ENCODE measurements around the gene LGALS3. TPM values are rescaled to one million over a fixed set of nuclear protein-coding genes. Genes with fewer than 3 reads are reported as not detected.

LGALS3 gene
- total and polyA plus RNA-seq, 3 donors from 2014 or later: 169 to 274 (median 224) TPM

- 86 to 89% methylated on average over 3 of the region's 3 CpGs for WGBS, 2 donors
- no peaks in the 10 kb centered on the region for H3K27me3 ChIP-seq
- peaks cover 31% of the 10 kb centered on the region for H3K4me1 ChIP-seq
- H3K9me3 ChIP-seq: no peaks in the 10 kb centered on the region
- intact Hi-C loops (cut with DNase I; ENCODE audit: low total_unique reads): no loop called here
- H3K36me3 ChIP-seq (ENCODE audit: low read depth, missing control alignments): no peaks in the 10 kb centered on the region
- H3K27ac ChIP-seq: no peak overlapping the region
- TF ChIP-seq CTCF (IDR thresholded peaks at IDR 0.05): no peak
- no peak for TF ChIP-seq POLR2A (IDR thresholded peaks at IDR 0.05)
- DNase-seq: no peak
- H3K4me3 ChIP-seq: no peak overlapping the region
Observed at GRCh38 chr14:55125403-55125802, 3.6 kb upstream of the LGALS3 start.

- Histone ChIP-seq H3K27ac (peak overlapping the region in 1 of 2 donors; percentile 24), H3K27me3 (no peaks in the 10 kb centered on the region), H3K9me3 (no peaks in the 10 kb centered on the region), H3K4me1 (peaks cover 26% of the 10 kb centered on the region), H3K4me3 (no peak overlapping the region), H3K36me3 (ENCODE audit: low read depth, missing control alignments) (no peaks in the 10 kb centered on the region)
- no peak for TF ChIP-seq POLR2A (IDR thresholded peaks at IDR 0.05)
- no peak for TF ChIP-seq CTCF (IDR thresholded peaks at IDR 0.05)
- no peak for DNase-seq
- 47 to 64% methylated on average over 3 of the region's 3 CpGs for WGBS, 2 donors
- intact Hi-C loops (cut with DNase I; ENCODE audit: low total_unique reads): no loop called here
Observed at GRCh38 chr14:55126034-55126433, 3.0 kb upstream of the LGALS3 start.

- Histone ChIP-seq H3K4me1 (peaks cover 27% of the 10 kb centered on the region), H3K27me3 (no peaks in the 10 kb centered on the region), H3K9me3 (no peaks in the 10 kb centered on the region), H3K27ac (no peak overlapping the region), H3K4me3 (no peak overlapping the region), H3K36me3 (ENCODE audit: low read depth, missing control alignments) (no peaks in the 10 kb centered on the region)
- TF ChIP-seq CTCF (IDR thresholded peaks at IDR 0.05) (no peak), POLR2A (IDR thresholded peaks at IDR 0.05) (no peak)
- 61 to 71% methylated on average over 5 of the region's 5 CpGs for WGBS, 2 donors
- intact Hi-C loops (cut with DNase I; ENCODE audit: low total_unique reads): no loop called here
- DNase-seq: no peak
Observed at GRCh38 chr14:55126932-55127459, 2.1 kb upstream of the LGALS3 start.

GRCh38 chr14:55127460-55127951, 1.5 kb upstream of the LGALS3 start:
- TF ChIP-seq POLR2A (IDR thresholded peaks at IDR 0.05) (no peak), CTCF (IDR thresholded peaks at IDR 0.05) (no peak)
- 75 to 87% methylated on average over 2 of the region's 2 CpGs for WGBS, 2 donors
- intact Hi-C loops (cut with DNase I; ENCODE audit: low total_unique reads): no loop called here
- Histone ChIP-seq H3K9me3 (no peaks in the 10 kb centered on the region), H3K36me3 (ENCODE audit: low read depth, missing control alignments) (no peaks in the 10 kb centered on the region), H3K4me3 (no peak overlapping the region), H3K27me3 (no peaks in the 10 kb centered on the region), H3K27ac (no peak overlapping the region), H3K4me1 (peaks cover 23% of the 10 kb centered on the region)
- no peak for DNase-seq
